ENCODE results near the gene DYRK1A.

DYRK1A gene

DNA sequence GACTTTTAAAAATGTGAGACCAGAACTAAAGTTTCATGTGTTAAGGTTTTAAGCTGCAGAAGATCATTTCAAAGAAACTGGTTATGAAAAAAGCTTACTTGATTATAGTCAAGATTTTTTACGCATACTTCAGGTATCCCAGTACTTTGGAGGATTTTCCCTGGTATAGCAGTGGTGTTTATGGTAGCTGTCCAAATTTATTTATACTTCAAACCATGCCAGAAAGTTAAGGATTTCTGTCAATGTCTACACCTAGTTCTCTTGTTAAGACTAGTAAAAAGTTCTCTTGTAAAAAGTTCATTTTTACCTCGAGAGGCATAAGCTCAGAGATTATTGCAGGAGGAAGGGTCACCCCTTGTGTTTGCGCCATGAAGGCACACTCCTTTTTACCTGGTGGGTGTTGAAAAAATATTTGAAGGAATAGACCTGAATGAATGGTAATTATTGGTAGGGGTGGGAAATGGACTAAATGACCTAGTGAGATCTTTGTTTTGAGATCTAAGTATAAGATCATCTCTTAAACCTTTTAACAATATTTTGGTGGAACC, 2.8 kb downstream of the DYRK1A start:
- Histone ChIP-seq H2AFZ (ENCODE audit: low read length) (no peak overlapping the region), H3K36me3 (ENCODE audit: insufficient read depth, low read length) (no peaks in the 10 kb centered on the region), H3F3A (ENCODE audit: low read depth) (peaks cover 9% of the 10 kb centered on the region; the same call in 1 of the 2 replicates), H4K20me1 (ENCODE audit: insufficient read depth, low read length, poor library complexity, severe bottlenecking) (peaks cover 63% of the 10 kb centered on the region), H3K4me1 (ENCODE audit: insufficient read depth, low read length, poor library complexity, severe bottlenecking) (peaks cover 58% of the 10 kb centered on the region), H3K79me2 (ENCODE audit: insufficient read depth, low read length) (peaks cover 89% of the 10 kb centered on the region), H3K4me2 (ENCODE audit: low read depth, low read length, poor library complexity, severe bottlenecking) (peak overlapping the region; percentile 88), H3K9me2 (replicated peaks; ENCODE audit: low read depth, low read length) (no peaks in the 10 kb centered on the region), H3K9me3 (ENCODE audit: insufficient read depth, low read depth, low read length) (no peaks in the 10 kb centered on the region), H3K9ac (ENCODE audit: low read depth, low read length, poor library complexity, severe bottlenecking) (peak overlapping the region; percentile 97), H3K4me3 (ENCODE audit: low read length, poor library complexity, severe bottlenecking) (peak overlapping the region; percentile 98), H3K27me3 (ENCODE audit: insufficient read depth, low read length, poor library complexity, severe bottlenecking) (peaks cover 9% of the 10 kb centered on the region)
- TF ChIP-seq, protein P1, sequence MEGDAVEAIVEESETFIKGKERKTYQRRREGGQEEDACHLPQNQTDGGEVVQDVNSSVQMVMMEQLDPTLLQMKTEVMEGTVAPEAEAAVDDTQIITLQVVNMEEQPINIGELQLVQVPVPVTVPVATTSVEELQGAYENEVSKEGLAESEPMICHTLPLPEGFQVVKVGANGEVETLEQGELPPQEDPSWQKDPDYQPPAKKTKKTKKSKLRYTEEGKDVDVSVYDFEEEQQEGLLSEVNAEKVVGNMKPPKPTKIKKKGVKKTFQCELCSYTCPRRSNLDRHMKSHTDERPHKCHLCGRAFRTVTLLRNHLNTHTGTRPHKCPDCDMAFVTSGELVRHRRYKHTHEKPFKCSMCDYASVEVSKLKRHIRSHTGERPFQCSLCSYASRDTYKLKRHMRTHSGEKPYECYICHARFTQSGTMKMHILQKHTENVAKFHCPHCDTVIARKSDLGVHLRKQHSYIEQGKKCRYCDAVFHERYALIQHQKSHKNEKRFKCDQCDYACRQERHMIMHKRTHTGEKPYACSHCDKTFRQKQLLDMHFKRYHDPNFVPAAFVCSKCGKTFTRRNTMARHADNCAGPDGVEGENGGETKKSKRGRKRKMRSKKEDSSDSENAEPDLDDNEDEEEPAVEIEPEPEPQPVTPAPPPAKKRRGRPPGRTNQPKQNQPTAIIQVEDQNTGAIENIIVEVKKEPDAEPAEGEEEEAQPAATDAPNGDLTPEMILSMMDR (conservative IDR thresholded peaks at IDR 0.05; ENCODE audit: low read length), result 0 out of 2 replicates have a peak, but pooled peaks have one; percentile 15
- no peak for TF ChIP-seq EZH2phosphoT487 (IDR thresholded peaks at IDR 0.05; ENCODE audit: borderline replicate concordance)

DNA sequence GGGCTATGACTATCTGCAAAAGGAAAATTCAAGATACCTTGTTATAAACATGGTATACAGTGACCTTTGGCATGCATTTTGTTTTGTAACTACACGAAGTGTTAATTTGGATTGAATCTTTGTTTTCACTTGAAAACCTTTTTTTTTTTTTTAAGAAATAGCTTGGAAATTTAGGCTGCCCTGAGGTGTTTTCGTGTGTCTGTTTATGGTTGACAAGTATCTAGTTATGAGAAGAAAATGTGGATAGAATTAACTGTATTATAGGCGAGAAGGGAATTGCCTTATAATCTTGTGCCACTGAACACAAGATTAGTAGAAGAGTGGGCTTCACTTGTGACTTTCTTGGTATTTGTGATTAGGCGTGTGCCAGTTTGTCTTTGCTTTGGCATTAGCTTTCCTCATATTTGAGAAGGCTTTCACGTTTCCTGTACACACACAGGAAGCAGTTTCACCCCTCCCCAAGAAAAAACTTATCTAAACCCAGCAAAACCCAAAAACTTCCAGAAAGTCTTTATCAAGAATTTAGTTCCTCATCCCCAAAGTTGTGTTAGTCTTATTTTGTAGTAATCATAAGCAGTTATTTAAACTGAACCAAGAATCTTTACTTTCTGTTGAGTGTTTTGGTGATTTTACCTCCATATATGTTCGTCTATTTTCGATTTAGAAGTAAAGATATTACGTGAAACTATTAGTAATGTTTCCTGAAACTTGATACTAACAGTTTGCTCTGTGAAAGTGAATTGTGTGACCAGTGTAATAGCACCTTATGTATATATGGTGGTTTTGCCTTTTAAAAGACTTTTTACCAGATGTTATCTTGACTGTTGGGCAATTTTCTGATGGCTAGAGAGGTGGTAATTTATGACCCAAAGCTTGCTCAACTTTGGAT, 3.8 kb downstream of the DYRK1A start:
- Histone ChIP-seq H2AFZ (ENCODE audit: low read length) (no peak overlapping the region), H3K27me3 (ENCODE audit: insufficient read depth, low read length, poor library complexity, severe bottlenecking) (peaks cover 9% of the 10 kb centered on the region), H3K36me3 (ENCODE audit: insufficient read depth, low read length) (no peaks in the 10 kb centered on the region), H3K79me2 (ENCODE audit: insufficient read depth, low read length) (peaks cover 90% of the 10 kb centered on the region), H3K4me3 (ENCODE audit: low read length, poor library complexity, severe bottlenecking) (peak overlapping the region; percentile 98), H3F3A (ENCODE audit: low read depth) (peaks cover 9% of the 10 kb centered on the region; the same call in 1 of the 2 replicates), H3K4me2 (ENCODE audit: low read depth, low read length, poor library complexity, severe bottlenecking) (peak overlapping the region; percentile 88), H3K4me1 (ENCODE audit: insufficient read depth, low read length, poor library complexity, severe bottlenecking) (peaks cover 58% of the 10 kb centered on the region), H3K9ac (ENCODE audit: low read depth, low read length, poor library complexity, severe bottlenecking) (peak overlapping the region; percentile 97), H4K20me1 (ENCODE audit: insufficient read depth, low read length, poor library complexity, severe bottlenecking) (peaks cover 70% of the 10 kb centered on the region), H3K9me2 (replicated peaks; ENCODE audit: low read depth, low read length) (no peaks in the 10 kb centered on the region), H3K9me3 (ENCODE audit: insufficient read depth, low read depth, low read length) (no peaks in the 10 kb centered on the region)
- TF ChIP-seq, protein P1 (conservative IDR thresholded peaks at IDR 0.05; ENCODE audit: low read length), result no peak
- TF ChIP-seq EZH2phosphoT487 (IDR thresholded peaks at IDR 0.05; ENCODE audit: borderline replicate concordance), result no peak

DNA sequence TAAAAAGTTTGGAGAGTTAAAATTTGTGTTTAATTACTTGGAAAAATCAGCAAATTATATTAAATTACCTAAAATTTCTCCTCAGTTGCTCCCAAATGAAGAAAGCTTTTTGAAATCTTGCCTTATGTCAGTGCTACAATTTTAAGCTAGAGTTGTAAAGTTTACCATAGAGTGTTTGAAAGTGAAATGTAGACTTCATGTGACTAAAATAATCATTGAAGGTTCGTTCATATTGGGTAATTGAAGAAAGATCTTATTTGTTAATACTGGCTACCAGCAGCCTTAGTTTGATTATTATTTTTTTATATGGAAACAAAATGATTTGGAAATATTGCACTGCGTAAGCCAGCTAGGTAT, 4.4 kb downstream of the DYRK1A start:
- Histone ChIP-seq H3K9me2 (replicated peaks; ENCODE audit: low read depth, low read length) (no peaks in the 10 kb centered on the region), H3K79me2 (ENCODE audit: insufficient read depth, low read length) (peaks cover 92% of the 10 kb centered on the region), H3K9me3 (ENCODE audit: insufficient read depth, low read depth, low read length) (no peaks in the 10 kb centered on the region), H3K4me1 (ENCODE audit: insufficient read depth, low read length, poor library complexity, severe bottlenecking) (peaks cover 62% of the 10 kb centered on the region), H4K20me1 (ENCODE audit: insufficient read depth, low read length, poor library complexity, severe bottlenecking) (peaks cover 76% of the 10 kb centered on the region), H3K27me3 (ENCODE audit: insufficient read depth, low read length, poor library complexity, severe bottlenecking) (peaks cover 9% of the 10 kb centered on the region), H3K4me2 (ENCODE audit: low read depth, low read length, poor library complexity, severe bottlenecking) (peak overlapping the region; percentile 88), H3K36me3 (ENCODE audit: insufficient read depth, low read length) (no peaks in the 10 kb centered on the region), H3K4me3 (ENCODE audit: low read length, poor library complexity, severe bottlenecking) (peak overlapping the region; percentile 98), H3K9ac (ENCODE audit: low read depth, low read length, poor library complexity, severe bottlenecking) (peak overlapping the region; percentile 97), H3F3A (ENCODE audit: low read depth) (peaks cover 9% of the 10 kb centered on the region; the same call in 1 of the 2 replicates), H2AFZ (ENCODE audit: low read length) (no peak overlapping the region)
- TF ChIP-seq, protein P1 (conservative IDR thresholded peaks at IDR 0.05; ENCODE audit: low read length), result no peak
- TF ChIP-seq EZH2phosphoT487 (IDR thresholded peaks at IDR 0.05; ENCODE audit: borderline replicate concordance), result no peak
